HG02759 (cell line): Measurements from ENCODE around the gene DDX3X.
"Not testable (repeated sequence)": the region's sequence is repeated elsewhere in the genome, so short reads cannot be mapped to it uniquely, and the experiment has no call there.

ENCODE experiments used
- ATAC-seq: cut with Tn5 transposase; IDR thresholded peaks from one replicate; pipeline ENCODE4 v1.9.1; 2021; ENCODE audit warnings: mild to moderate bottlenecking, moderate library complexity; ENCODE audit not compliant: unreplicated experiment

DDX3X gene

GRCh38 chrX:41333744-41334362 is at the start of gene DDX3X:
DDX3X (plus strand) TSS chrX:41334162; CDS start chrX:41334253, 91 bp downstream.
- peak; percentile 59 for ATAC-seq

GRCh38 chrX:41285928-41286327 is 48.0 kb upstream of the DDX3X start:
- not testable (repeated sequence) for ATAC-seq

GRCh38 chrX:41288641-41289040 is 45.3 kb upstream of the DDX3X start:
- no peak for ATAC-seq

- no peak for ATAC-seq
Observed at GRCh38 chrX:41289095-41289494, 44.9 kb upstream of the DDX3X start.

GRCh38 chrX:41291309-41291708 is 42.7 kb upstream of the DDX3X start:
- ATAC-seq: no peak

- no peak for ATAC-seq
Observed at GRCh38 chrX:41293269-41293668, 40.7 kb upstream of the DDX3X start.

- ATAC-seq: no peak
Observed at GRCh38 chrX:41300758-41301437, 33.1 kb upstream of the DDX3X start.

GRCh38 chrX:41301438-41301824 is 32.5 kb upstream of the DDX3X start:
- peak; percentile 45 for ATAC-seq

- ATAC-seq: no peak
Observed at GRCh38 chrX:41302370-41302769, 31.6 kb upstream of the DDX3X start.

- ATAC-seq: no peak
Observed at GRCh38 chrX:41303013-41303412, 30.9 kb upstream of the DDX3X start.

- ATAC-seq: no peak
Observed at GRCh38 chrX:41304178-41304577, 29.8 kb upstream of the DDX3X start.

GRCh38 chrX:41308884-41309647 is 24.9 kb upstream of the DDX3X start:
- no peak for ATAC-seq

GRCh38 chrX:41312786-41313185 is 21.2 kb upstream of the DDX3X start:
- no peak for ATAC-seq

- ATAC-seq: no peak
Observed at GRCh38 chrX:41313419-41313818, 20.5 kb upstream of the DDX3X start.

GRCh38 chrX:41314204-41314603 is 19.8 kb upstream of the DDX3X start:
- ATAC-seq: no peak

- no peak for ATAC-seq
Observed at GRCh38 chrX:41314881-41315280, 19.1 kb upstream of the DDX3X start.

GRCh38 chrX:41316266-41316665 is 17.7 kb upstream of the DDX3X start:
- ATAC-seq: not testable (repeated sequence)

- ATAC-seq: no peak
Observed at GRCh38 chrX:41317477-41318208, 16.3 kb upstream of the DDX3X start.

- ATAC-seq: no peak
Observed at GRCh38 chrX:41320393-41320792, 13.6 kb upstream of the DDX3X start.

- no peak for ATAC-seq
Observed at GRCh38 chrX:41322821-41323603, 10.9 kb upstream of the DDX3X start.

- ATAC-seq: no peak
Observed at GRCh38 chrX:41326431-41326830, 7.5 kb upstream of the DDX3X start.
